Liver (tissue), 9 donors: ENCODE data around the gene CXXC4. TPM values are rescaled to one million over a fixed set of nuclear protein-coding genes. Genes with fewer than 3 reads are reported as not detected.

Experiments
- DNase-seq: peaks from one replicate; pipeline ENCODE4 v3.0.0-alpha.2; 2017; ENCODE audit warnings: low spot score
- H3K27ac ChIP-seq, 2 donors: one replicate each; pipeline ENCODE4 v1.7.0; 2013; ENCODE audit warnings: inconsistent platforms in 2 of 2, low read length in 2 of 2, control low read depth in 1 of 2, low read depth in 1 of 2, mild to moderate bottlenecking in 1 of 2
- H3K27me3 ChIP-seq, 4 donors: one replicate each; pipeline versions ENCODE4 v1.6.1 to v1.7.0; 2013; ENCODE audit warnings: low read length in 3 of 4, inconsistent platforms in 1 of 4, mild to moderate bottlenecking in 1 of 4, moderate library complexity in 1 of 4; ENCODE audit not compliant: control insufficient read depth in 4 of 4, insufficient read depth in 4 of 4
- H3K36me3 ChIP-seq, 4 donors: one replicate each; pipeline versions ENCODE4 v1.6.1 to v1.7.0; 2013; ENCODE audit warnings: low read length in 3 of 4, mild to moderate bottlenecking in 3 of 4, low read depth in 1 of 4, moderate library complexity in 1 of 4; ENCODE audit not compliant: control insufficient read depth in 4 of 4, insufficient read depth in 3 of 4
- H3K4me1 ChIP-seq, 4 donors: one replicate each; pipeline versions ENCODE4 v1.6.1 to v1.7.0; 2013; ENCODE audit warnings: low read length in 3 of 4, mild to moderate bottlenecking in 3 of 4, moderate library complexity in 1 of 4; ENCODE audit not compliant: control insufficient read depth in 4 of 4, insufficient read depth in 4 of 4
- H3K4me3 ChIP-seq, 3 donors: one replicate each; pipeline versions ENCODE4 v1.6.1 to v1.7.0; 2013; ENCODE audit warnings: low read length in 3 of 3, control low read depth in 1 of 3, low read depth in 1 of 3, mild to moderate bottlenecking in 1 of 3
- H3K9ac ChIP-seq, 2 donors: one replicate each; pipeline ENCODE4 v1.7.0; 2013; ENCODE audit warnings: low read length in 2 of 2, mild to moderate bottlenecking in 2 of 2, moderate library complexity in 2 of 2, control low read depth in 1 of 2, low read depth in 1 of 2
- H3K9me3 ChIP-seq, 4 donors: one replicate each; pipeline versions ENCODE4 v1.6.1 to v1.7.0; 2013; ENCODE audit warnings: low read length in 3 of 4; ENCODE audit not compliant: control insufficient read depth in 4 of 4
- CTCF ChIP-seq: fragments of 150-350 bp; IDR thresholded peaks from 2 replicates; pipeline ENCODE4 v1.5.1; 2017; ENCODE audit warnings: improper control_type of control experiment, low read depth, low read length; ENCODE audit not compliant: missing input control
- EGR1 ChIP-seq, 2 donors: IDR thresholded peaks; 2 replicates each; pipeline ENCODE4 v1.6.1; 2016 to 2018; ENCODE audit warnings: antibody characterized with exemption in 2 of 2, low read depth in 2 of 2
- FOXA1 ChIP-seq: IDR thresholded peaks from 2 replicates; pipeline ENCODE4 v1.6.1; 2016; ENCODE audit warnings: antibody characterized with exemption
- FOXA2 ChIP-seq: IDR thresholded peaks from 2 replicates; pipeline ENCODE4 v1.6.1; 2016; ENCODE audit warnings: antibody characterized with exemption
- JUND ChIP-seq, 2 donors: IDR thresholded peaks; 2 replicates each; pipeline ENCODE4 v1.6.1; 2016; ENCODE audit warnings: antibody characterized with exemption in 2 of 2
- NR2F2 ChIP-seq: IDR thresholded peaks from 2 replicates; pipeline ENCODE4 v1.6.1; 2016; ENCODE audit warnings: antibody characterized with exemption
- RAD21 ChIP-seq, 2 donors: IDR thresholded peaks; 2 replicates each; pipeline ENCODE4 v1.6.1; 2016; ENCODE audit warnings: antibody characterized with exemption in 2 of 2, mild to moderate bottlenecking in 2 of 2
- REST ChIP-seq: IDR thresholded peaks from 2 replicates; pipeline ENCODE4 v1.6.1; 2016; ENCODE audit warnings: antibody characterized with exemption, mild to moderate bottlenecking
- RXRA ChIP-seq, 2 donors: IDR thresholded peaks; 2 replicates each; pipeline ENCODE4 v1.6.1; 2017 to 2018; ENCODE audit warnings: antibody characterized with exemption in 2 of 2, mild to moderate bottlenecking in 1 of 2
- SP1 ChIP-seq: IDR thresholded peaks from 2 replicates; pipeline ENCODE4 v1.6.1; 2018; ENCODE audit warnings: antibody characterized with exemption, mild to moderate bottlenecking
- TAF1 ChIP-seq: conservative IDR thresholded peaks from 2 replicates; pipeline ENCODE4 v1.6.1; 2016; ENCODE audit warnings: antibody characterized with exemption, mild to moderate bottlenecking
- ZBTB33 ChIP-seq: IDR thresholded peaks from 2 replicates; pipeline ENCODE4 v1.6.1; 2016; ENCODE audit warnings: antibody characterized with exemption
- WGBS: extraction: QIAGEN DNeasy Blood & Tissue Kit; methylation state at CpG from one replicate; pipeline ENCODE4 v1.1.7; 2013; 5-methylcytosine and 5-hydroxymethylcytosine counted together
- polyA plus RNA-seq, 2 donors: library from polyadenylated mRNA; stranded (reverse) in 1 of 2; unstranded in 1 of 2; fragments of 200-250 nt in 1 of 2; fragments of >200 nt in 1 of 2; fragmentation: Nextera tagmentation in 1 of 2; extraction: Ambion mirVana in 1 of 2; gene quantifications; one replicate each; pipeline versions ENCODE4 v1.2.1 to v1.2.3, GENCODE V29; 2013 to 2015
- total RNA-seq, 2 donors: library from RNA; depleted of rRNA; stranded (reverse); fragments of >200 nt; gene quantifications; one replicate each; pipeline ENCODE4 v1.2.3, GENCODE V29; 2014
- donor health status: healthy.
- donor health status: healthy.
- donor health status: healthy.
- donor health status: healthy.
- donor health status: healthy.

CXXC4 gene
- total and polyA plus RNA-seq, 4 donors, result 0.17 to 1.2 (median 1.00) TPM

GRCh38 chr4:104530426-104530825, 35.7 kb upstream of the CXXC4 start:
- Histone ChIP-seq H3K27ac (no peak overlapping the region), H3K4me1 (no peaks in the 10 kb centered on the region), H3K9ac (no peak overlapping the region), H3K4me3 (no peak overlapping the region), H3K27me3 (no peaks in the 10 kb centered on the region), H3K36me3 (no peaks in the 10 kb centered on the region), H3K9me3 (no peaks in the 10 kb centered on the region)
- no peak for DNase-seq
- WGBS, result 92% methylated on average over 2 of the region's 2 CpGs
- TF ChIP-seq NR2F2 (no peak), RAD21 (IDR thresholded peaks at IDR 0.05) (no peak), RXRA (IDR thresholded peaks at IDR 0.05) (no peak), REST (no peak), ZBTB33 (no peak), TAF1 (no peak), FOXA1 (no peak), CTCF (no peak), SP1 (no peak), JUND (IDR thresholded peaks at IDR 0.05) (no peak)

GRCh38 chr4:104524591-104524990, 29.9 kb upstream of the CXXC4 start:
- H3K4me3 ChIP-seq, result no peak overlapping the region
- no peak for DNase-seq
- no peaks in the 10 kb centered on the region for H3K4me1 ChIP-seq
- no peaks in the 10 kb centered on the region for H3K36me3 ChIP-seq
- TF ChIP-seq EGR1 (IDR thresholded peaks at IDR 0.05; ENCODE audit: low read depth in 2 of 2) (no peak), FOXA2 (no peak), CTCF (no peak)
- H3K9ac ChIP-seq, result no peak overlapping the region
- H3K27ac ChIP-seq, result no peak overlapping the region
- no peaks in the 10 kb centered on the region for H3K9me3 ChIP-seq
- WGBS, result 88% methylated on average over 1 of the region's 1 CpG
- H3K27me3 ChIP-seq, result no peaks in the 10 kb centered on the region
